Neutrophil (primary cell): ENCODE data around the gene TMEM181.

ENCODE experiments used
- H3K27ac ChIP-seq: fragments of 200-600 bp; sonication (generic); 2 replicates; pipeline ENCODE4 v1.5.1; 2016; ENCODE audit warnings: mild to moderate bottlenecking, moderate library complexity
- H3K27me3 ChIP-seq: fragments of 200-600 bp; sonication (generic); 2 replicates; pipeline ENCODE4 v1.6.0; 2016; ENCODE audit warnings: mild to moderate bottlenecking
- H3K36me3 ChIP-seq: fragments of 200-600 bp; sonication (generic); 2 replicates; pipeline ENCODE4 v1.5.1; 2017
- H3K4me1 ChIP-seq, 2 experiments: fragments of 200-600 bp in 1 of 2; sonication (generic) in 1 of 2; 1 replicate in 1 of 2; 2 replicates in 1 of 2; pipeline versions ENCODE4 v1.5.1 to v1.6.1; 2013 to 2016; ENCODE audit warnings: low read depth in 1 of 2, low read length in 1 of 2, mild to moderate bottlenecking in 1 of 2, moderate library complexity in 1 of 2; ENCODE audit not compliant: control insufficient read depth in 1 of 2, insufficient read depth in 1 of 2
- H3K4me3 ChIP-seq, 2 experiments: fragments of 200-600 bp in 1 of 2; sonication (generic) in 1 of 2; 1 replicate in 1 of 2; 2 replicates in 1 of 2; pipeline ENCODE4 v1.5.1; 2013 to 2016; ENCODE audit warnings: low read depth in 1 of 2, low read length in 1 of 2, mild to moderate bottlenecking in 1 of 2, moderate library complexity in 1 of 2
- H3K9me3 ChIP-seq: fragments of 200-600 bp; sonication (generic); 2 replicates; pipeline ENCODE4 v1.5.1; 2016
- TF ChIP-seq, protein P1 (sequence below): fragments of 200-600 bp; sonication (generic); IDR thresholded peaks from 2 replicates; pipeline ENCODE4 v1.5.1; 2016; ENCODE audit warnings: antibody characterized with exemption

Gene TMEM181

GRCh38 chr6:158639056-158639455, 79.2 kb downstream of the TMEM181 start:
- H3K4me3 ChIP-seq = no peak overlapping the region
- no peaks in the 10 kb centered on the region for H3K27me3 ChIP-seq
- H3K9me3 ChIP-seq = no peaks in the 10 kb centered on the region
- TF ChIP-seq, protein P1, sequence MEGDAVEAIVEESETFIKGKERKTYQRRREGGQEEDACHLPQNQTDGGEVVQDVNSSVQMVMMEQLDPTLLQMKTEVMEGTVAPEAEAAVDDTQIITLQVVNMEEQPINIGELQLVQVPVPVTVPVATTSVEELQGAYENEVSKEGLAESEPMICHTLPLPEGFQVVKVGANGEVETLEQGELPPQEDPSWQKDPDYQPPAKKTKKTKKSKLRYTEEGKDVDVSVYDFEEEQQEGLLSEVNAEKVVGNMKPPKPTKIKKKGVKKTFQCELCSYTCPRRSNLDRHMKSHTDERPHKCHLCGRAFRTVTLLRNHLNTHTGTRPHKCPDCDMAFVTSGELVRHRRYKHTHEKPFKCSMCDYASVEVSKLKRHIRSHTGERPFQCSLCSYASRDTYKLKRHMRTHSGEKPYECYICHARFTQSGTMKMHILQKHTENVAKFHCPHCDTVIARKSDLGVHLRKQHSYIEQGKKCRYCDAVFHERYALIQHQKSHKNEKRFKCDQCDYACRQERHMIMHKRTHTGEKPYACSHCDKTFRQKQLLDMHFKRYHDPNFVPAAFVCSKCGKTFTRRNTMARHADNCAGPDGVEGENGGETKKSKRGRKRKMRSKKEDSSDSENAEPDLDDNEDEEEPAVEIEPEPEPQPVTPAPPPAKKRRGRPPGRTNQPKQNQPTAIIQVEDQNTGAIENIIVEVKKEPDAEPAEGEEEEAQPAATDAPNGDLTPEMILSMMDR = no peak
- H3K36me3 ChIP-seq = peaks cover 78% of the 10 kb centered on the region
- peak overlapping the region; percentile 60 for H3K27ac ChIP-seq
- peaks cover 31 to 42% of the 10 kb centered on the region in 2 experiments for H3K4me1 ChIP-seq

DNA sequence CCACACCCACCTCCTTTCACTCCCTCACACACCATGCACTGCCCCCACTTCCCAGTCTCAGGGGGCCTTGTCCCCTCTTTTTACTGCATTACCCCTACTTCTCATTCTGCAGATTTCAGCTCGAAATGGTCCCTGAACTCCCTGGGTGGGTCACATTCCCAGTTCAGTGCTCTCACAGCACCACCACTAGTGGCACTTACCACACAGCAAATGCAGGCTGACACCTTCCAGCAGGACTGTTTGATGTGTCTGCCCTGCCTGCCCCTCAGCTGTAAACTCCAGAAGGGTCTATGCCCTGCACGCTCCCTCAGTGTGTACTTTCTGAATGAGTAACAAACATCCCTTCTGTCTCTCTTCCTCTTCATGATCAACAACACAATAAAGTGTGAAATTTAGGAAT, 80.6 kb downstream of the TMEM181 start:
- Histone ChIP-seq H3K27ac (no peak overlapping the region), H3K4me1 (peaks cover 39 to 50% of the 10 kb centered on the region in 2 experiments), H3K4me3 (no peak overlapping the region), H3K36me3 (peaks cover 63% of the 10 kb centered on the region), H3K27me3 (no peaks in the 10 kb centered on the region), H3K9me3 (no peaks in the 10 kb centered on the region)
- TF ChIP-seq, protein P1 = no peak

DNA sequence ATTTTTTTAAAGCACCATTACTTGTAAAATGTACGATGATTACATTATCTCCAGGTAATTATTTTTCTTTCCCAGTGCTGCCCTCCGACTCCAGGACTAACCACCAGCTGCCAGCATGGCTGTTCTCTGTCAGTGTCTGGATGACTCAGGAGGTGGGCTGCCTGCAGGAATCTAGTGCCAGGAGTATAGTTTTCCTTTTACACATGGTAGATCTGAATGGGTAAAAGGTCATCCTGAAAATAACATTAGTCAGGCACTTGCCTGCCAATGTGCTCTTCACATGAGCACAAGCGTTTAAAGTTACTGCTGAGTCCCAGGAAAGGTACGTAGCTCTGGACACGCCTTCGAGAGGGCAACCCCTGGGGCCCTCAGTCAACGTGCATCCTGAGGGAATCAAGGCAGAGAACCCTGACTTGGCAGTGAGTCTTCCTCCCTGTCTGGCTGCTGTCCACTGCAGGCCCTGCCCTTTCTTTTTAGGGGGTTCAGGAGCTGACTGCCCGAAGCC, 82.3 kb downstream of the TMEM181 start:
- peaks cover 49 to 53% of the 10 kb centered on the region in 2 experiments for H3K4me1 ChIP-seq
- no peaks in the 10 kb centered on the region for H3K9me3 ChIP-seq
- H3K36me3 ChIP-seq = peaks cover 48% of the 10 kb centered on the region
- no peaks in the 10 kb centered on the region for H3K27me3 ChIP-seq
- H3K27ac ChIP-seq = peak overlapping the region; percentile 90
- TF ChIP-seq, protein P1 = no peak
- peak overlapping the region; percentile 83 to 93 for H3K4me3 ChIP-seq

DNA sequence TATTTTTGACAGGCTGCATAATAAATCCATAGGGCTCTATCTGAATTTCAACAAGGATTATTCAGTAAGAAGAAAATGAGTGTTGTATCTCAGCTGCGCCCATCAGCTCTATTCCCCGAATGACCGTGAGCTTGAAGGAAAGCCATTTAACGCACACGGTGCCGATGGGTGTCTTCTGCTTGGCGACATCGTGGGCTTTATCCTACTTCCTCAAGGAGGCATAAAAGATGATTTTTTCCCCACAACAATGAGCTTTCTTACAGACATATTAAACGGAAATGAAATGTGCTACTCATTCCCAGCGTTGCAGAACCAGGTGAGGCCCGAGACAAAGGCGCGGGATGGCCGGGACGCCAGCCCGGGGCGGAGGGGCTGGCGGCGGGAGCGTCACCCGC, 83.9 kb downstream of the TMEM181 start:
- H3K27ac ChIP-seq = peak overlapping the region; percentile 90
- no peaks in the 10 kb centered on the region for H3K9me3 ChIP-seq
- TF ChIP-seq, protein P1 = no peak
- peaks cover 53 to 54% of the 10 kb centered on the region in 2 experiments for H3K4me1 ChIP-seq
- peaks cover 35% of the 10 kb centered on the region for H3K36me3 ChIP-seq
- peak overlapping the region; percentile 83 to 93 for H3K4me3 ChIP-seq
- H3K27me3 ChIP-seq = no peaks in the 10 kb centered on the region

GRCh38 chr6:158644231-158645063, 84.6 kb downstream of the TMEM181 start, which contains the start of gene DYNLT1:
Gene DYNLT1, minus strand, starts transcription at chr6:158644743. Its CDS starts 35 bp downstream, at chr6:158644708.
- Histone ChIP-seq H3K36me3 (peaks cover 29% of the 10 kb centered on the region), H3K4me3 (peak within 1 kb of the TSS; percentile 83 to 93), H3K9me3 (no peaks in the 10 kb centered on the region), H3K27ac (peak within 1 kb of the TSS; percentile 90), H3K4me1 (peaks cover 57 to 59% of the 10 kb centered on the region in 2 experiments), H3K27me3 (no peaks in the 10 kb centered on the region)
- TF ChIP-seq, protein P1 = no peak
